ENCODE results near the gene TBC1D1.
"Not testable (repeated sequence)": the region's sequence is repeated elsewhere in the genome, so short reads cannot be mapped to it uniquely, and the experiment has no call there.

The TBC1D1 gene

DNA sequence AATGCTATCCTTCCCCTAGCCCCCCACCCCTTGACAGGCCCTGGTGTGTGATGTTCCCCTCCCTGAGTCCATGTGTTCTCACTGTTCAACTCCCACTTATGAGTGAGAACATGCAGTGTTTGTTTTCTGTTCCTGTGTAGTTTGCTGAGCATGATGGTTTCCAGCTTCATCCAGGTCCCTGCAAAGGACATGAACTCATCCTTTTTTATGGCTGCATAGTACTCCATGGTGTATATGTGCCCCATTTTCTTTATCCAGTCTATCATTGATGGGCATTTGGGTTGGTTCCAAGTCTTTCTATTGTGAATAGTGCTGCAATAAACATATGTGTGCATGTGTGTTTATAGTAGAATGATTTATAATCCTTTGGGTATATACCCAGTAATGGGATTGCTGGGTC is 32.2 kb downstream of the TBC1D1 start:
- DNase-seq (ENCODE audit: low read depth): not testable (repeated sequence)

DNA sequence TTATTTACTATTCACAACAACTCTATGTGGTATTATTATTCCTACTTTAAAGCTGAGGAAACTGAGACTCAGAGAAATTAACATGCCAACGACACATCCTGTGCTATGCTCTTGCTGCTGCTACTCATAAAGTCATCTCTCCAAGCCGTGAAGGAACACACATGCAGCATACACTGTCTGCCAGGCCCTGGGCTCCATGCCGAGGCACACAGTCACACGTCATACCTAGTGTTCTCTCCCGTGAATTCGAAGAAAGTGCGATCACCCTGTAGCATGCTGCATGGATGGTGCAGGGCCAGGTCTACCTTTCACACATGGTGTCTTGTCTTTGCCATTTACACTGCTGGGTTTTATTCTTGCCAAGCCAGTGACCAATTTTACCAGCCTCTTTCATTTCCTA is 34.1 kb downstream of the TBC1D1 start:
- no peak for DNase-seq (ENCODE audit: low read depth)

DNA sequence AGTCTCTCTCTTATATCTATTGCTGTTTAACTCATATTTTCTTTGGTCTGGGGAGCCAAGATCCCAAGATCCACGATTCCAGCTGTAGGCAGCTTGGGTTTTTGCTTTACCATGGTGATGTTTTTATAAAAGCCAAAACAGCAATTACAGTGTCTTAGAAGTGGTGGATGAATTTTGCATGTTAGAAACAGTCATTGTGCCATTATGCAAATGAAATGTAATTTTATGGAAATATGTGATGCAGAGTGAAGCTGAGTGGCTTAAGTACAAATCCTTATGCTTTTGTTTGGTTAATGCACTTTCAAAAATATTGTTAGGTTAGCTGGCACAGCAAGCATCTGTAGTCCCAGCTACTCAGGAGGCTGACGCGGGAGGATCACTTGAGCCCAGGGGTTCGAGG is 36.5 kb downstream of the TBC1D1 start:
- DNase-seq (ENCODE audit: low read depth): no peak

DNA sequence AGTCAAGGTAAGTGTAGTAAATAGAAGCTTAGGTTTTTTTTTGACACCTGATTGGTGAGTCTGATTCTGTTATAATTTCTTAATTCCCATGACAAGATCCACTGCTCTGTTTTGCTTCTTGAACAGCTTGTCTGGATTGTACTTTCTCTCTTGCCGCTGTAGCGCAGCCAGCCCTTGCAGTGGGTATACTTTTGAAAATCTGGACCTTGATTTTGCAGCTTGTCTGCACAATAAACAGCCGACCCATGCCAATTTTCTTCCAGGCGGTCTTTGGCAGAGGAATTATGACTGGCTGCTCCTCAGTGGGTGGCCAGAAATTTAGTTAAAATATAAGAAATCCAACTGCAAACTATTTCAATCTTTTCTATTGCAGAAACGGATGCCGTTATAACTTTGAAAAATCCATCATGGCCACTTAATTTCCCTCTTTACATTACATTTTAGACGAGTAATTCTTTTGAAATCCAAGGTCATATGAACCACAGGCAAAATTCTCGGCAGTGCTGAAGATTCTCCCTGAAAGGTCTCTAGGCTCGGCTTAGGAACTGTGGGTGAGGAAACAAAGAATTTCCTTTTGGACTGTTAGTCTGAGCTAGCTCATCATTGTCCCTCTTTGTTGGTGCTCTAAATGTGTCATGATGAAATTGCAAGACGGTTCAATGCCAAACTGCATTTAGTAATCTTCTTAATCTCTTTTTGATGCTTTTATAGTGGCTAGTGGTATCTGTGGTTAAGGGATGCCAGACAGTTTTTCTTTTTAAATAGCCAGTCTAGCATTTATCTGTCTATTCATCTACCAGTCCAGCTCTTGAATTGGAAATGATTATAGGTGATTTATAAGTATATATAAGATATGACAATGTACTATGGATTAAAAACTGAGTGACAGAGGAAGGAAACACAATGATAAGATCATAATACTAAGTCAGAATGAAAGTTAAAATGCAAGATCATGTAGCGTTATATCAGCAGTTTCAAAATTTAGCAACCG is 37.8 kb downstream of the TBC1D1 start:
- DNase-seq (ENCODE audit: low read depth): no peak

DNA sequence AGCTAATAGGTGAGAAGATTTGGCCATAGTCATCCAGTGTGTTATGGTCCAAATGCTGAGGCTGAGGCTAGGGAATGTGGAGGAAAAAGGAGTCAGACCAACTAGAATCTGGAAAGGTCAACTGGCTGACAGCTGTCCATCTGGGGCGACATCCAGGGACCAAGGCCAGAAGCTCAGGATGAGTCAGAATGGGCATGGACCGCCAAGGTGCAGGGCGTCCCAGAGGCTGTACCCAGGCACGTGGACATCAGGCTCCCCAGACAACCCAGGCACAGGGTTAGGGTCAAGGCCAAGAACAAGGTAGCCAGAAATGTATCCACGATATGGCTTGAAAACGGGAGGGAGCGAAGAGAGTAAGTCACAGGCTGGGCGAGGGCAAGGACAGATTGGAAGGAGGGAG is 43.2 kb downstream of the TBC1D1 start:
- no peak for DNase-seq (ENCODE audit: low read depth)

DNA sequence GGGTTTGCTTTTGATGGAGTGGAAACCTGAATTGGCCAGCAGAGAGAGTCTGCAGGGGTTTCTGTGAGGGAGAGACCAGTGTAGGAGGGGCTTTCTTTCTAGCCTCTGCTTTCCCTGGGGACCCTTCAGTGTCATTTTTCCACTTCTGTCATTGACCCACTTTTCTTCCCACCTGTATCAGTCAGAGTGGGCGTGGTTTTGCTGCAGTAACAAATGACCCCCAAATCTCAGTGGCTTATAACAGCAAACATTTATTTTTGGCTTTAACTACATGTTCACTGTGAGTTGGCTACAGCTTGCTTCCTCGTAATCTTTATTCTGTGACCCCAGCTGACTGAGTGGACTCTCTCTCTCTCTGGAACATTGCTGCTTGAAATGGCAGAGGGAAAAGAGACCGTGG is 43.7 kb downstream of the TBC1D1 start:
- no peak for DNase-seq (ENCODE audit: low read depth)

DNA sequence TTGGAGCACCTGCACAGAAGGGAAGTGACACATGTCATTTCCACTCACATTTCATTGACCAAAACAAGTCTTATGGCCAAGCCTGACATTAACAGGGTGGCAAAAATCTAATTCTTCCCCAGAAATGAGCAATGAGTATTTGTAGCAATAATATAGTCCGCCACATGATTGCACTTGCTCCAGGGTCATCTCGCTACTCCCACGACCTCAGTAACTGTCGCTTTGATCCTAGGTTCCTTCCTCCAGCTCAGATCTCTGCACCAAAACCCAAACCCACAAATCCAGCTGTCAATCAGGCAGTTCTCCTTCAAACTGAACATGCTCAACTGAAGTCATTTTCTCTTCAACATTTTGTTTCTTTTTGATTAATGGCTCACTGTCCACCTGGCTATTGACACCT is 44.1 kb downstream of the TBC1D1 start:
- no peak for DNase-seq (ENCODE audit: low read depth)

DNA sequence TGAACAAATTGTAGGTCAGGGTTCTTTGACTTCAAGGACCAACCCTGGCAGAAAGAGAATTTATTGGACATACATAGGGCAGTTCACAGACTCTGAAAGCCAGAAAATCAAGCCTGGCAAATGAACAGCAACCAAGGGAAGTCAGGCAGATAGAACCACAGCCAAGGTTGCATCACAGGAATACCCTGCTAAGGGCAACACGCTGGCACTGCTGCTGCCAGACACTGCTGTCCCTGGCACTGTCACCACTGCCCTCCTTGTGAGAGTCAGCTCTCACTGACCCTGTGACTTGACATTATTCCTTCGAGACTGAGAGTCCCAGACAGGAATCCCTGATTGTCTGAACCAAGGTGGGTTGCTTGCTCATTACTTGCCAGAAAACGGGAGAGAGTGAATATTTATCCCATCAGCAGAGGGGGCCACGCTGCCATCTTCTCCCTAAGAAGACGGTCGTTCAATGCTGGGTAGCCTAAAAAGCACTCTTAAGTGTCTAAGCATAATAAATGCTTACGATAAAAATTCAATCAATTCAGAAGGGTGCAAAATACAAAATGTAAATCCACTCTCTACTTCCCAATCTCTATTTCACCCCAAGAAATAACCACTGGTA is 46.1 kb downstream of the TBC1D1 start:
- no peak for DNase-seq (ENCODE audit: low read depth)

DNA sequence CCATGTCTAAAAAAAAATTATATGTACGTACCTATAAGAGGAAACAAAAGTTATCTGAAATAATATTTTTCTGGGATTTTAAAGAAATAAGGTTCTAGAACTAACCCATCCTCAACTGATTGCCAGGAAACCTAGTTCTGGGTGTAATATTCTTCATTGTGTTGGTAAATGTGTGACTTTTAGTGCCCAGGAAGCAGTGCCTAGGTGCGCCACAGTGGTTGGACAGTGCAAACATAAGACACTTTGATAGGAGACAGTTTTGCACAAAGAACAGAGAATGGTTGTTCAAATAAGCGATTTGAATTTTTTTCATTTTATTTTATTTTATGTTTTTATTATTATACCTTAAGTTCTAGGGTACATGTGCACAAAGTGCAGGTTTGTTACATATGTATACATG is 47.3 kb downstream of the TBC1D1 start:
- DNase-seq (ENCODE audit: low read depth): no peak

DNA sequence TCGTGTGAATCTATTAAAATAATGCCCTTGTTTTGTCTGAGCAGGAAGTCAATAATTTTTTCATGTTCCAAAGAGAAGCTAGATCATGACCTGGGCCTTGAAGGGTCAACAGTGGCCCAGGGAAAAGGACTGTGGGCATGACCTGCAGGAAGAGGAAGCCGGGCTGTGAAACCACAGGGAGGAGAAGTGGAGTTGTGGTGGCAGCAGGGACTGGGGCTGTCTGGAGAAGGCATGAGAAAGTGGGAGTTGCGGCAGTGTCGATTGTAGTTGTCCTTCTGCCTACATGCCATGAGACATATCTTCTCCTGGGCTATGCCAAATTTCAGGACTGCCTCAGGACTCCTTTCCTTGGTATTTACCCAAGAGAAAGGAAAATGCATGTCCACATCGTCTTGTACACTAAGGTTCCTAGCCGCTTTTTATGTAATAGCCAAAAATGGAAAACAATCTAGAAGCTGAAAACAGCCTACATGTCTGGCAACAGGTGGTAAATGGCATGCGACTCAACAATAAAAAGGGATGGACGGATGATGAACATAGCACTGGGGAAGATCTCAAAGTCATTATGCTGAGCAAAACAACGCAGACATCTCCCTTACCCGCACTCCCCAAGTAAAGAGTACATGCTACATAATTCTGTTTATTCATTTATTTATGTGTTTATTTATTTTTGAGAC is 55.8 kb downstream of the TBC1D1 start:
- DNase-seq (ENCODE audit: low read depth): no peak

DNA sequence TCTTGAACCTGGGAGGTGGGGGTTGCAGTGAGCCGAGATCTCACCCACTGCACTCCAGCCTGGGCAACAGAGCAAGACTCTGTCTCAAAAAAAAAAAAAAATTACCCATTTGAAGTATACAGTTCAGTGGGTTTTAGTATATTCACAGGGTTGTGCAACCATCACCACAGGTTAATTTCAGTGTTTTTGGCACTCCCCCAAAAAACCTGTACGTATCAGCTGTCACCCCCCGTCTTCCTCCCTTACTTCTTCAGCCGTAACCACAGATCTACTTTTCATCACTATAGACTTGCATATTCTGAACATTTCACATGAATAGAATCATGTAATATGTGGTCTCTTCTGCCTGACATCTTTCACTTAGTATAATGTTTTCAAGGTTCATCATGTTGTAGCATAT is 57.7 kb downstream of the TBC1D1 start:
- DNase-seq (ENCODE audit: low read depth): no peak

DNA sequence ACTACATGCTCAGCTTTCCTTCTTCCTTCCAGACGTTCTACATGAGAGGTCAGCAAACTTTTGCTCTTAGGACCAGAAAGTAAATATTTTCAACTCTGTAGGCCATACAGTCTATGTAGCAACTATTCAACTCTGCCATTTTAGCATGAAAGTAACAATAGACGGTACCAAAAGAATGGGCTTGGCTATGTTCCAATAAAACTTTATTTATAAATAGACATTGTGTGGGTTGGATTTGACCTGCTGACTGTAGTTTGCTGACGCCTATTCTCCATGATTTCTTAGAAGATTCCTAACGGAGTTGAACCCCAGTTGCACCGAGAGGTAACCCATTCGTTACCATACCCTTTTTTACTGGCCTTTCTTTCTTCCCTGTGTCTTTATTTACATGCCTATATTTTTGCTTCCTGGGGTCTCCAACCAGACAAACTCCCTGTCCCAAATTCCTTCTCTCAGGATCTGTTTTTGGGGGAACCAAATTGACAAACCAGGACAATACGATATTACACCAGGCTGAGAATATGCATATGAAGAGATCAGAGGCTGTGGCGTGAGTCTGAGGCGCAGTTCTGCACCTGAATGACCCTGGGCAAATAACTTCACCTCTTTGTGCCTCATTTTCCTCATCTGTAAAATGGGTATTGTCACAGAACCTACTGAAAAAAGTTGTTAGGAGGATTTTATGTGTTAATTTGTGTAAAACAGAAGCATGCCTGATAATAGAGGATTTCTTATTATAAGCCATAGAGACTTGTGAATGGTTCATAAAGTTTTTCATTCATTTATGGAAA is 58.9 kb downstream of the TBC1D1 start:
- DNase-seq (ENCODE audit: low read depth): no peak

DNA sequence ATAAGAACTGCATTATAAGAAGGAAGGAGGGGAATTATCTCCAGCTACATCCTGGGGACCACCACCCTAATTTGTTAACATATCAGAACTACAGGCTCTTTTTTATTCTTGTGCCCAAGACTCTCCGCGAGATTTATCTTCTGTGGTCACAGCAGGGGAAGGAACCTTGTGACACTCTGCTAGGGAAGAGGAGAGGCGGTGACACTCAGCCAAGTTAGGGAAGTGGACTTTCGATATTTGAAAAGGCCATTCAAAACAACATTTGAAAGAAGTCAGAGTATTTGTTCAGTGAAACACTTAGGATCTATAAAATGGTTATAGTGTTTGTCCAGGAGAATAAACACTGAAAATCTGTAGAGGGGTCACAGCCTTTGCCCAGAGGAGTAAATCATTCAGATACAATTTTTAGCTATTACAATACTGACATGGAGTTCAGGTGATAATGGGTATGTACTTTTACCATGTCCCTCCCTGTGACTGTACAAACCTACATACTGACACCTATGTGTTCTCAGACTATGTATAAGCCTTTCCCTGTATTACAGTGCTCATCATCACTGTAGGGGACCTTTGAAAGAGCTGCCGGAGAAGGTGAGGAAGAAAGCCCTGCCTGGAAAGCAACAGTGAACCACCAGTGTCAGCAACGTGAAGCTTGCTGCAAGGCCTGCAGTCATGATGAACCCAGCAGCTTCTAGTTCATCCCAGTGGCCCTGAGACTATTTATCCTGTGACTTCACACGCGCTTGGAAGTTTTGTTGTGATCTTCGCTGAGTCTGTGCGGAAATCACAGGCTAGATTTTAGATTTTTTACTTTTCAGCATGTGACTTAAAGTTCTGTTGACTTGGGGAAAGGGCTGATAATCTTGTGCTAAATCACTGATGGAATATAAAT is 60.8 kb downstream of the TBC1D1 start:
- no peak for DNase-seq (ENCODE audit: low read depth)

DNA sequence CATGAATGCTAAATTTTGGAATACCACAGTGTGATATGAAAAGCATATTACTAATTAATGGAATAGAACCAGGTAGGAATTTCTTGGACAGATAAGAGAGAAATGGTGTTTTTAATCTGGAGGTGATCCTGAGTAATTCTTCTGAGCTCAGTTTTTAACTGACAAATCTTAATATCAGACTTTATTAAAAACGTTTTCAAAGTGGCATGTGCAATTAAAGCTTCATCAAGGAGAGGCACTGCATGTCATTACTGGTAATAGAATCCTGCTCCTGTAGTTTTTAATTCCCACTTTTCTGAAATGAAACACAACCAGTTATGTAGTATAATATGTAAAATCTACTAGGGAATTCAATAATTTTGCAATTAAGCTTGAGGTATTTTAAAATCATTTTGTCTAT is 62.3 kb downstream of the TBC1D1 start:
- no peak for DNase-seq (ENCODE audit: low read depth)

DNA sequence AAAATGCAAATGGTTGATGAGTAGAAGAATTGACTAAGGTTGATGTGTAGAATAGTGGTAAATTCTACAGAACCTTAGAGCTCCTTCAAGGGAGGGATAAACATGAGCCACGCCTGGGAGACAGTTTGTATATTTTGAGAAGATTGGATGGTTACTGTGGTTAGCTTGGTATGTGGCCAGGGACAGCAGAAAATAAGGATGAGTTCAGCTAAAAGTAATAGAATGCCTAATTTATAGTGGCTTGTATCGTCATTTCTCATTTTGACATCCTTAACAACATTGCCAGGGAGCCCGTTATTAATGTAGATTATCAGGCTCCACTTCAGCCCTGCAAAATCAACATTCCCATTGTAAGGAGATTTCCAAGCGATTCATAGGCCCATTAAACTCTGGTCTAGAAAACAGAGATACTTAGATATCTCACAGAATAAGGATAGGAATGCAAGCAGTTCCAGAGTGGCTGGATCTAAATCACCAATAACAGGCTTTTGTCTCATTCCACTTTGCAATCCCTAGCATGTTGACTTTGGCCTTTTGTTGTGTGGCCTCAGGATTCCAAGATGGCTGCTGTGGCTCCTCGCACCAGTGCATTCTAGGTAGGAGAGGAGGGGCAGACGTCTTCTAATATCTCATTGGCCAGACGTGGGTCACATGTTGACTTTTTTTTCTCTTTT is 62.9 kb downstream of the TBC1D1 start:
- DNase-seq (ENCODE audit: low read depth): no peak

DNA sequence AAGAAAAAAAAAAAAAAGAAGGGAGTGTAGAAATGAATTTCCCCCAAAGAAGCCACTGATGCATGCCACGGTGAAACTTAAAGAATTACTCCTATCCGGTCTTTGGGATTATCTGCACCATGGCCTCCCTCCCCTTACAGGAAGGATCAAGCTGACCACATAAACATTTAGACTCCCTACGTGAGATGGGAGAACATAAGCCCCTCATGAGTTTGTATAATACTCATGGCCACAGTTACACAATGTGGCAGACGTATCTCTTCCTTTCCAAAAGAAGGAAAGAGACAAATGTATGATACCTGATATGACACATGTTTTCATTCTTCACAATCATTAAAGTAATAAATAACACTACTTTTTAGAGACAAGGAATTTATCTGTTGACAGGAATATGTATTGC is 66.1 kb downstream of the TBC1D1 start:
- no peak for DNase-seq (ENCODE audit: low read depth)

DNA sequence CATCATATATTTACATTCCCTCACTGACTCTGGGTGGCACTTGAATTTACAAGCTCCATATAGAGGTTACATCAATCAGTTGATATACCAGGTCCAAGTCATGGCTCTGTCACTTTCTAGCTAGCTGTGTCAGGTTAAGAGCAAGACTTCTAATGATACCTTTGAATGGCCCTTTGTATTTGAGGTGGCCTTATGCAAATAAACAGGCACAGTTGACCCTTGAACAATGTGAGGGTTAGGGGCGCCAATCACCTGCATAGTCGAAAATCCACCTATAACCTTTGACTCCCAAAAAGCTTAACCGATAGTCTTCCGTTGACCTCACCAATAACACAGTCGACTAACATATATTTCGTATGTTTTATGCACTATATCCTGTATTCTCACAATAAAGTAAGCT is 68.0 kb downstream of the TBC1D1 start:
- no peak for DNase-seq (ENCODE audit: low read depth)

DNA sequence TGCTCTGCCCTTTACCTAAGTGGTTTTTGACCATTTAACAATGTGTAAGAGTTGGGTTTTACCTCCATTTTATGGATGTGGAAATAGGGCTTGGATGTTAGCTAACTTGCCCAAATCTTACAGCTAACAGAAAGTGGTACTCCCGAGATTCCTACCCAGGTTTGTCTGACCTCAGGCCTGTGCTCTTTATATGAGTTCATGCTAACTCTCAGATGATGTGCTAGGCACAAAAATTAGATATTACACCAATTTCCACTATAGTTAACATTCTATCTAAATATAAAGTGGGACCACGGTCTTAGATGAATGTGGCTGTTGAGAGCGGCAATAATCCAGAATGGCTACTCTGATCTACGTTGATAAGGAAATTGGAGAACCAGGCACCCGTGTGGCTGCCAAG is 69.2 kb downstream of the TBC1D1 start, which contains the start of gene PTTG2:
Gene PTTG2, plus strand, starts transcription at position 301 of the 400 bp plus-strand sequence. Its CDS starts 37 bp downstream, at position 338.
- DNase-seq (ENCODE audit: low read depth): no peak

DNA sequence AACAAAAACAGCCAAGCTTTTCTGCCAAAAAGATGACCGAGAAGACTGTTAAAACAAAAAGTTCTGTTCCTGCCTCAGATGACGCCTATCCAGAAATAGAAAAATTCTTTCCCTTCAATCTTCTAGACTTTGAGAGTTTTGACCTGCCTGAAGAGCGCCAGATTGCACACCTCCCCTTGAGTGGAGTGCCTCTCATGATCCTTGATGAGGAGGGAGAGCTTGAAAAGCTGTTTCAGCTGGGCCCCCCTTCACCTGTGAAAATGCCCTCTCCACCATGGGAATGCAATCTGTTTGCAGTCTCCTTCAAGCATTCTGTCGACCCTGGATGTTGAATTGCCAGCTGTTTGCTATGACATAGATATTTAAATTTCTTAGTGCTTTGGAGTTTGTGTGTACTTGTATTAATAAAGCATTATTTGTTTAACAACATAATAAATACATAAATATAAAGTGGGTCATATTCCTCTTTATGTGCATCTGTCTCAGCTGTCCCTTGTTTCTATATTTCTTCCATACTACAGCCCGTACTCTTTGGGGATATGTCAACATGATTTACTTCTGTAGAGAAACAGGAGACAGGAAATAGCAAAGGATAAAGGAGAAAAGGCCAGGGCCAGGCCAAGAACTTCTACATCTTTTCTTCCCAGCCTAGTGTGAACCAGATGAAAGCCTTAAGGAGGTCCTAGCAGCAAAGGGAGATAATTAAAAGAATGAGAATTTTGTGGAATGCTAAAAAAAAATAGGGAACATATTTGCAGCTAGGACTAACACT is 70.0 kb downstream of the TBC1D1 start:
- DNase-seq (ENCODE audit: low read depth): no peak
